Gastrocnemius medialis (tissue), 4 donors: ENCODE results near the gene TMEM132C.

Source experiments
- POLR2A ChIP-seq, 2 donors: fragments of 450-650 bp; IDR thresholded peaks; one replicate each; pipeline ENCODE4 v1.6.1; 2017; ENCODE audit warnings: antibody characterized with exemption in 2 of 2, mild to moderate bottlenecking in 2 of 2, moderate library complexity in 2 of 2
- TF ChIP-seq, protein P1 (sequence below), 5 experiments: fragments of 450-650 bp in 3 of 5; fragments of 200-600 bp in 2 of 5; sonication (generic) in 2 of 5; IDR thresholded peaks in 4 of 5; conservative IDR thresholded peaks in 1 of 5; 1 replicate in 4 of 5; 2 replicates in 1 of 5; pipeline ENCODE4 v1.5.1; 2016 to 2019; ENCODE audit warnings: antibody characterized with exemption in 5 of 5, mild to moderate bottlenecking in 3 of 5, moderate library complexity in 3 of 5

DNA sequence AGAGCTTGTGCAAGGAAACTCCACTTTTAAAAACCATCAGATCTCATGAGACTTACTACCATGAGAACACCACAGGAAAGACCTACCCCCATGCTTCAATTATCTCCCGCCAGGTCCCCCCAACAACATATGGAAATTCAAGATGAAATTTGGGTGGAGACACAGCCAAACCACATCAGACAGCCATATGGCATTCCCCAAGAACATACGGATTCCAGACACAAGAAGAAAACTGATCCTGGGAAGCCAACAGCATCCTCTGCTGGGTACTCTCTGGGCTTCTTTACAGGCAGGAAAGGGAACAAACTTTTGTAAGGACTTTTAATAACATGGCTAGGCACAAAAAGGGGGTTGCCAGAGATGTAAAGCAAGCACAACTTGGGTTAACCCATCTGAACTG lies 127.2 kb downstream of the TMEM132C start:
- no peak for TF ChIP-seq POLR2A (IDR thresholded peaks at IDR 0.05)
- TF ChIP-seq, protein P1, sequence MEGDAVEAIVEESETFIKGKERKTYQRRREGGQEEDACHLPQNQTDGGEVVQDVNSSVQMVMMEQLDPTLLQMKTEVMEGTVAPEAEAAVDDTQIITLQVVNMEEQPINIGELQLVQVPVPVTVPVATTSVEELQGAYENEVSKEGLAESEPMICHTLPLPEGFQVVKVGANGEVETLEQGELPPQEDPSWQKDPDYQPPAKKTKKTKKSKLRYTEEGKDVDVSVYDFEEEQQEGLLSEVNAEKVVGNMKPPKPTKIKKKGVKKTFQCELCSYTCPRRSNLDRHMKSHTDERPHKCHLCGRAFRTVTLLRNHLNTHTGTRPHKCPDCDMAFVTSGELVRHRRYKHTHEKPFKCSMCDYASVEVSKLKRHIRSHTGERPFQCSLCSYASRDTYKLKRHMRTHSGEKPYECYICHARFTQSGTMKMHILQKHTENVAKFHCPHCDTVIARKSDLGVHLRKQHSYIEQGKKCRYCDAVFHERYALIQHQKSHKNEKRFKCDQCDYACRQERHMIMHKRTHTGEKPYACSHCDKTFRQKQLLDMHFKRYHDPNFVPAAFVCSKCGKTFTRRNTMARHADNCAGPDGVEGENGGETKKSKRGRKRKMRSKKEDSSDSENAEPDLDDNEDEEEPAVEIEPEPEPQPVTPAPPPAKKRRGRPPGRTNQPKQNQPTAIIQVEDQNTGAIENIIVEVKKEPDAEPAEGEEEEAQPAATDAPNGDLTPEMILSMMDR (IDR thresholded peaks at IDR 0.05 in 4 of 5, conservative IDR thresholded peaks at IDR 0.05 in 1 of 5): no peak
